ENCODE data around the gene CNOT10. TPM values are rescaled to one million over a fixed set of nuclear protein-coding genes. Genes with fewer than 3 reads are reported as not detected.

The CNOT10 gene
- total and polyA plus RNA-seq, 2 donors (not counting 1 experiment from before 2014, with no cell fraction given): 22.6 to 69.0 TPM

GRCh38 chr3:32706348-32707025, 21.5 kb downstream of the CNOT10 start:
- Mint-ChIP-seq H3K27me3 (no peaks in the 10 kb centered on the region), H3K4me1 (peaks cover 23% of the 10 kb centered on the region), H3K27ac (no peak overlapping the region), H3K9me3 (ENCODE audit: insufficient read depth) (no peaks in the 10 kb centered on the region), H3K4me3 (no peak overlapping the region)
- intact Hi-C loops (cut with micrococcal nuclease): no loop called here
- no peak for DNase-seq
- no peak overlapping the region for H3K4me2 ChIP-seq (replicated peaks; ENCODE audit: low read depth, low read length, poor library complexity, severe bottlenecking)
- no peak for TF ChIP-seq CTCF (IDR thresholded peaks at IDR 0.05)
- TF ChIP-seq EZH2 (IDR thresholded peaks at IDR 0.05; ENCODE audit: borderline replicate concordance, insufficient read depth, low read depth, low read length, poor library complexity, severe bottlenecking): no peak
- H3K9ac ChIP-seq (ENCODE audit: low read length): no peak overlapping the region
- peaks cover 4% of the 10 kb centered on the region for H4K20me1 ChIP-seq (ENCODE audit: control insufficient read depth, insufficient read depth, low read length, poor library complexity, severe bottlenecking)
- ATAC-seq (ENCODE audit: low read depth): no peak
- H2AFZ ChIP-seq (ENCODE audit: insufficient read depth, low read depth, low read length, poor library complexity, severe bottlenecking): no peak overlapping the region
- ChIA-PET CTCF (no interaction called here), POLR2A (no interaction called here)
- no peak overlapping the region for H3K4me3 ChIP-seq (ENCODE audit: control extremely low read depth in 1 of 5, extremely low read depth in 1 of 5, insufficient read depth in 1 of 5, low read depth in 2 of 5, low read length in 4 of 5)
- H3K27me3 ChIP-seq (replicated peaks in 1 of 4; ENCODE audit: control extremely low read depth in 1 of 4, control insufficient read depth in 3 of 4, insufficient read depth in 4 of 4, low read length in 3 of 4): no peaks in the 10 kb centered on the region
- 76% methylated on average over 2 of the region's 6 CpGs for WGBS (ENCODE audit: insufficient coverage)
- H3K36me3 ChIP-seq (replicated peaks in 1 of 2; ENCODE audit: control extremely low read depth in 1 of 2, control insufficient read depth in 1 of 2, extremely low read depth in 1 of 2, insufficient read depth in 2 of 2, low read length in 1 of 2): peaks cover 11 to 31% of the 10 kb centered on the region in 2 experiments
- peaks cover 19% of the 10 kb centered on the region for H3K79me2 ChIP-seq (ENCODE audit: control insufficient read depth, insufficient read depth, low read length)
- H3K9me3 ChIP-seq (ENCODE audit: control extremely low read depth in 1 of 3, control insufficient read depth in 2 of 3, insufficient read depth in 1 of 3, low read length in 2 of 3): no peaks in the 10 kb centered on the region
- peaks cover 0 to 4% of the 10 kb centered on the region in 2 donors for H3K4me1 ChIP-seq (ENCODE audit: control insufficient read depth in 2 of 2, insufficient read depth in 2 of 2, low read length in 2 of 2)
- no peak overlapping the region for H3K27ac ChIP-seq (ENCODE audit: low read length in 2 of 2)

GRCh38 chr3:32707026-32707370, 22.0 kb downstream of the CNOT10 start:
- Histone ChIP-seq H3K4me2 (replicated peaks; ENCODE audit: low read depth, low read length, poor library complexity, severe bottlenecking) (no peak overlapping the region), H3K9ac (ENCODE audit: low read length) (no peak overlapping the region), H2AFZ (ENCODE audit: insufficient read depth, low read depth, low read length, poor library complexity, severe bottlenecking) (no peak overlapping the region), H3K9me3 (ENCODE audit: control extremely low read depth in 1 of 3, control insufficient read depth in 2 of 3, insufficient read depth in 1 of 3, low read length in 2 of 3) (no peaks in the 10 kb centered on the region), H3K27me3 (replicated peaks in 1 of 4; ENCODE audit: control extremely low read depth in 1 of 4, control insufficient read depth in 3 of 4, insufficient read depth in 4 of 4, low read length in 3 of 4) (no peaks in the 10 kb centered on the region), H3K79me2 (ENCODE audit: control insufficient read depth, insufficient read depth, low read length) (peaks cover 15% of the 10 kb centered on the region), H3K4me1 (ENCODE audit: control insufficient read depth in 2 of 2, insufficient read depth in 2 of 2, low read length in 2 of 2) (peaks cover 0 to 4% of the 10 kb centered on the region in 2 donors), H4K20me1 (ENCODE audit: control insufficient read depth, insufficient read depth, low read length, poor library complexity, severe bottlenecking) (peaks cover 4% of the 10 kb centered on the region), H3K4me3 (ENCODE audit: control extremely low read depth in 1 of 5, extremely low read depth in 1 of 5, insufficient read depth in 1 of 5, low read depth in 2 of 5, low read length in 4 of 5) (no peak overlapping the region), H3K27ac (ENCODE audit: low read length in 2 of 2) (no peak overlapping the region), H3K36me3 (replicated peaks in 1 of 2; ENCODE audit: control extremely low read depth in 1 of 2, control insufficient read depth in 1 of 2, extremely low read depth in 1 of 2, insufficient read depth in 2 of 2, low read length in 1 of 2) (peaks cover 11 to 35% of the 10 kb centered on the region in 2 experiments)
- ATAC-seq (ENCODE audit: low read depth) (no peak), DNase-seq (no peak)
- no peaks in the 10 kb centered on the region for H3K27me3 Mint-ChIP-seq
- H3K4me1 Mint-ChIP-seq: peaks cover 21% of the 10 kb centered on the region
- POLR2A ChIA-PET: no interaction called here
- no peak overlapping the region for H3K27ac Mint-ChIP-seq
- TF ChIP-seq CTCF (IDR thresholded peaks at IDR 0.05): no peak
- no peak for TF ChIP-seq EZH2 (IDR thresholded peaks at IDR 0.05; ENCODE audit: borderline replicate concordance, insufficient read depth, low read depth, low read length, poor library complexity, severe bottlenecking)
- intact Hi-C loops (cut with micrococcal nuclease): no loop called here
- no peaks in the 10 kb centered on the region for H3K9me3 Mint-ChIP-seq (ENCODE audit: insufficient read depth)
- CTCF ChIA-PET: no interaction called here
- H3K4me3 Mint-ChIP-seq: no peak overlapping the region

Data from B cell (primary cell).